ENCODE measurements around the gene RAB3C.

DNA sequence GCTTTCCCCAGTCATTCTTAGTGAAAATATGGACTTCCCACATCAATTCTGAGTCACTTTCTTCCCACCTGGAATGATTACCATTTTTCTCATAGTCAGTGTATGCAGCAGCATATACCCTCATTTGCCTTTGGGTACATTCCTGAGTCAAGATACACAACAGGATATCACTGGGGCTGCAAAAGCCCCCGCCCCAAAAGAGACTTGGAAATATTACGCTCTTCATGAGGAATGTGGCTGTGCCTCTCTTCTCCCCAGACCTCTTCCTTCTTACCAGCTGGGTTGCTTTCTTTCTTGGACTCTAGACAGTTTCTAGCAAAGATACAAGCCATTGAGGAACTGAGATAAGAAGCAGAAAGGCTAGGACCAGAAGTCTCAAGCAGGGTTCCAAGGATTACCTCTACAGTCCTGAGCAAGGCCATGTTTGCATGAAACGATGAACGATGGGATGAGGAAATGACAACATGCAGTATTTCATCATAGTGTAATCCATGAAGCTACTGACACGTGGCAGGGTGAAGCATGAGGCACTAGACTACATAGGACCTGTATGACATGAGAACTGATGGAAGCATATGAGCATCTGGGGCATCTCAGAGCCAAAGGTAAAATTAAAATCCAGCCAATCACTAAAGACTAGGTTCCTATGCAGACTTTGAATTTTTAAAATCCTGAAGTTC, 218.1 kb downstream of the RAB3C start:
- no peak for TF ChIP-seq CTCF (IDR thresholded peaks at IDR 0.05 in 8 of 11, conservative IDR thresholded peaks at IDR 0.05 in 3 of 11)
- no peak for TF ChIP-seq POLR2A (IDR thresholded peaks at IDR 0.05)

Measured in spleen (tissue), 7 donors.